ENCODE data around the gene ST3GAL5. TPM values are rescaled to one million over a fixed set of nuclear protein-coding genes. Genes with fewer than 3 reads are reported as not detected.

ST3GAL5 gene
- total RNA-seq, 1 donor from 2014 or later, result 20.0 TPM

DNA sequence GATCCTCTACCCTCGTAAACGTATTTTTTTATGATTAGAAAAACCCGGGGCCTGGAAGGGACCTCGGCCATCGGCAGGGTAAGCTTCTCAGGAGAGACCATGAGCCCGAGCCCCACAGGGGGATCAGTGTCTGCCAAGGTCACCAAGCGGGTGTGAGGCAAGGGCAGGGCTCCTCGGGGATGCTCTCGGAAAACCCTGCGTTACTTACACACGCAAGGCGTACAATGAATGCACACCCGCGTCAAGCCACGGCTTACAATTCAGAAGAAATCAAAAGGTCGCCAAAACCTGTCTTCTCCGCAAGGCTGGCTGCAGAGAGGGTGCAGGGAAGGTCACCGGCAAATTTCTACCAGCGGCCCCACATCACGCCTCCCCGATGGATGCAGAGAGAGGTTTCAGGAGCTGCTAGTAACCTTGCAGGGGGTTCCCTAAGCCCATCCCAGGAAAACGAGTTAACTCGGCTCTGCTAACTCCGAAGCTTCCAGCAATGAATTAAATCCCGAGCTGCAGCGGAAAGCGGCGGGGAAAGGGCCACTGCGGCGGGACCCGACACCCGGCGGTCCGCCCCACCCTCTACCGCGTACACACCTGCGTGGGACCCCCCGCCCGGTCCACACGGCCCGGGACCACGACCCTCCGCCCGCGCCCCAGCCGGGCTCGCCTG is 638 bp downstream of the ST3GAL5 start:
- peaks cover 19% of the 10 kb centered on the region for H4K20me1 ChIP-seq (ENCODE audit: insufficient read depth, low read length)
- no peaks in the 10 kb centered on the region for H3K27me3 ChIP-seq (ENCODE audit: insufficient read depth, low read length)
- H3K79me2 ChIP-seq (ENCODE audit: insufficient read depth, low read length), result peaks cover 32% of the 10 kb centered on the region
- H3K4me3 ChIP-seq (ENCODE audit: insufficient read depth, low read depth, low read length), result peak overlapping the region; percentile 76
- H3K27ac Mint-ChIP-seq (ENCODE audit: unreplicated experiment), result peak overlapping the region; percentile 71
- no peaks in the 10 kb centered on the region for H3K27me3 Mint-ChIP-seq (ENCODE audit: low read depth, unreplicated experiment)
- FAIRE-seq (no peak), DNase-seq (ENCODE audit: low read depth) (no peak)
- peaks cover 56% of the 10 kb centered on the region for H3K4me1 Mint-ChIP-seq (ENCODE audit: low read depth, unreplicated experiment)
- H3K9me3 ChIP-seq (ENCODE audit: insufficient read depth, low read depth, low read length), result no peaks in the 10 kb centered on the region
- TF ChIP-seq EZH2 (IDR thresholded peaks at IDR 0.05; ENCODE audit: insufficient read depth, low read length), result no peak
- TF ChIP-seq, protein P1, sequence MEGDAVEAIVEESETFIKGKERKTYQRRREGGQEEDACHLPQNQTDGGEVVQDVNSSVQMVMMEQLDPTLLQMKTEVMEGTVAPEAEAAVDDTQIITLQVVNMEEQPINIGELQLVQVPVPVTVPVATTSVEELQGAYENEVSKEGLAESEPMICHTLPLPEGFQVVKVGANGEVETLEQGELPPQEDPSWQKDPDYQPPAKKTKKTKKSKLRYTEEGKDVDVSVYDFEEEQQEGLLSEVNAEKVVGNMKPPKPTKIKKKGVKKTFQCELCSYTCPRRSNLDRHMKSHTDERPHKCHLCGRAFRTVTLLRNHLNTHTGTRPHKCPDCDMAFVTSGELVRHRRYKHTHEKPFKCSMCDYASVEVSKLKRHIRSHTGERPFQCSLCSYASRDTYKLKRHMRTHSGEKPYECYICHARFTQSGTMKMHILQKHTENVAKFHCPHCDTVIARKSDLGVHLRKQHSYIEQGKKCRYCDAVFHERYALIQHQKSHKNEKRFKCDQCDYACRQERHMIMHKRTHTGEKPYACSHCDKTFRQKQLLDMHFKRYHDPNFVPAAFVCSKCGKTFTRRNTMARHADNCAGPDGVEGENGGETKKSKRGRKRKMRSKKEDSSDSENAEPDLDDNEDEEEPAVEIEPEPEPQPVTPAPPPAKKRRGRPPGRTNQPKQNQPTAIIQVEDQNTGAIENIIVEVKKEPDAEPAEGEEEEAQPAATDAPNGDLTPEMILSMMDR (IDR thresholded peaks at IDR 0.05; ENCODE audit: insufficient read depth, low read depth, low read length), result no peak
- H3K36me3 ChIP-seq (ENCODE audit: insufficient read depth, low read length), result no peaks in the 10 kb centered on the region
- peak overlapping the region; percentile 91 for H3K4me3 Mint-ChIP-seq (ENCODE audit: unreplicated experiment)
- no peak overlapping the region for H3K27ac ChIP-seq (ENCODE audit: low read depth, low read length)
- H3K36me3 Mint-ChIP-seq (ENCODE audit: low read depth, unreplicated experiment), result no peaks in the 10 kb centered on the region
- peaks cover 1% of the 10 kb centered on the region for H3K9me3 Mint-ChIP-seq (ENCODE audit: unreplicated experiment)
- H3K4me1 ChIP-seq (ENCODE audit: insufficient read depth, low read length), result peaks cover 45% of the 10 kb centered on the region
- peak overlapping the region; percentile 76 for H3K9ac ChIP-seq (ENCODE audit: low read length)
- peak overlapping the region; percentile 67 for H2AFZ ChIP-seq (ENCODE audit: low read depth, low read length)
- peak overlapping the region; percentile 96 for H3K4me2 ChIP-seq (ENCODE audit: low read length)

DNA sequence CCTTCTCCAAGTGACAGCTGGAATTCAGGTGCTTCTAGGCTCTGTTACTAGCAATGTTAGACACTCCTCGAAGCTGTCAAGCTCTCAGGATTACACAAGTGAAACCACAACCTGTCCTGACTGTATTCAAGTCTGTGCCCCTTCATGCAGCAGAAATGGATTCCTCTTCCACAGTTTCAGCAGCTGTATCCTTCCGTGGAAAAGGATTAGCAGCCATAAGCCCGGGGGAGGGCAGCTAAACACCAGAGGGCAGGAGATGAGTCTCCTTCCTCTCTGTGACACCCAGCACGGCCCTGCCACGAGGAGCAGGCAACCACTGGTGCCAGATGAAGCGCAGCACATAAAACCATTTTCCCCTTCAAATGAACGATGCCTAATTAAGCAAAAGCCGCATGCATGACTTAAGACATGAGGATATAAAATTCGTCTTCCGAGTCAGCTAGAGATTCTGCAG is 1.2 kb downstream of the ST3GAL5 start:
- peaks cover 3% of the 10 kb centered on the region for H3K36me3 Mint-ChIP-seq (ENCODE audit: low read depth, unreplicated experiment)
- H3K27ac ChIP-seq (ENCODE audit: low read depth, low read length), result peak overlapping the region; percentile 43
- H3K9ac ChIP-seq (ENCODE audit: low read length), result peak overlapping the region; percentile 76
- no peaks in the 10 kb centered on the region for H3K36me3 ChIP-seq (ENCODE audit: insufficient read depth, low read length)
- H4K20me1 ChIP-seq (ENCODE audit: insufficient read depth, low read length), result peaks cover 19% of the 10 kb centered on the region
- peaks cover 44% of the 10 kb centered on the region for H3K4me1 ChIP-seq (ENCODE audit: insufficient read depth, low read length)
- no peak for FAIRE-seq
- peak overlapping the region; percentile 67 for H2AFZ ChIP-seq (ENCODE audit: low read depth, low read length)
- H3K4me3 Mint-ChIP-seq (ENCODE audit: unreplicated experiment), result peak overlapping the region; percentile 91
- H3K27me3 ChIP-seq (ENCODE audit: insufficient read depth, low read length), result no peaks in the 10 kb centered on the region
- H3K27me3 Mint-ChIP-seq (ENCODE audit: low read depth, unreplicated experiment), result no peaks in the 10 kb centered on the region
- TF ChIP-seq, protein P1 (IDR thresholded peaks at IDR 0.05; ENCODE audit: insufficient read depth, low read depth, low read length), result peak; percentile 19
- no peak for TF ChIP-seq EZH2 (IDR thresholded peaks at IDR 0.05; ENCODE audit: insufficient read depth, low read length)
- H3K9me3 ChIP-seq (ENCODE audit: insufficient read depth, low read depth, low read length), result no peaks in the 10 kb centered on the region
- DNase-seq (ENCODE audit: low read depth), result no peak
- peaks cover 50% of the 10 kb centered on the region for H3K4me1 Mint-ChIP-seq (ENCODE audit: low read depth, unreplicated experiment)
- H3K4me2 ChIP-seq (ENCODE audit: low read length), result peak overlapping the region; percentile 96
- H3K4me3 ChIP-seq (ENCODE audit: insufficient read depth, low read depth, low read length), result peak overlapping the region; percentile 76
- peaks cover 2% of the 10 kb centered on the region for H3K9me3 Mint-ChIP-seq (ENCODE audit: unreplicated experiment)
- H3K27ac Mint-ChIP-seq (ENCODE audit: unreplicated experiment), result peak overlapping the region; percentile 71
- H3K79me2 ChIP-seq (ENCODE audit: insufficient read depth, low read length), result peaks cover 32% of the 10 kb centered on the region

DNA sequence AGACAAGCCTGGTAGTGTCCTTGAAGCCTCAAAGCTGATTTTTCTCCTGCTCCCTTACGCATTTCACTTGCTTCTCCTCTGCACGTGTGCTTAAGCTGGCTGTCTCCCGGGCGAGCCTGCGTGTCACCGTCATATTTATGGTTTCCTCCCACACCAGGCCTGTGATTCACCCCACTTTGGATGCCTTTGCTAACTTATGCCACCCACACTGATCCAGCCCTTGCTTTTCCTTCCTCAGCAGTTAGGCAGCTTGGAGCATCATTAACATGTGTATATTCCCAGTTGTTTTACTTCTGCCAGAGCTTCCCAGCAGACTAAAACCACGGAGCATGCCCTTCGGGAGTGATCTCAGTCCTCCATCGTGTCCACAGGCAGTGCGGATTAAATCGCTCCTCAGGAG is 2.2 kb downstream of the ST3GAL5 start:
- H3K79me2 ChIP-seq (ENCODE audit: insufficient read depth, low read length), result peaks cover 32% of the 10 kb centered on the region
- H3K9me3 ChIP-seq (ENCODE audit: insufficient read depth, low read depth, low read length), result no peaks in the 10 kb centered on the region
- peaks cover 19% of the 10 kb centered on the region for H4K20me1 ChIP-seq (ENCODE audit: insufficient read depth, low read length)
- H2AFZ ChIP-seq (ENCODE audit: low read depth, low read length), result no peak overlapping the region
- peak overlapping the region; percentile 43 for H3K27ac ChIP-seq (ENCODE audit: low read depth, low read length)
- DNase-seq (ENCODE audit: low read depth), result peak; percentile 98
- peaks cover 44% of the 10 kb centered on the region for H3K4me1 ChIP-seq (ENCODE audit: insufficient read depth, low read length)
- Mint-ChIP-seq H3K9me3 (ENCODE audit: unreplicated experiment) (peaks cover 2% of the 10 kb centered on the region), H3K27me3 (ENCODE audit: low read depth, unreplicated experiment) (no peaks in the 10 kb centered on the region), H3K27ac (ENCODE audit: unreplicated experiment) (peak overlapping the region; percentile 77), H3K4me3 (ENCODE audit: unreplicated experiment) (peak overlapping the region; percentile 91), H3K4me1 (ENCODE audit: low read depth, unreplicated experiment) (peaks cover 45% of the 10 kb centered on the region), H3K36me3 (ENCODE audit: low read depth, unreplicated experiment) (peaks cover 10% of the 10 kb centered on the region)
- no peaks in the 10 kb centered on the region for H3K36me3 ChIP-seq (ENCODE audit: insufficient read depth, low read length)
- TF ChIP-seq, protein P1 (IDR thresholded peaks at IDR 0.05; ENCODE audit: insufficient read depth, low read depth, low read length), result no peak
- TF ChIP-seq EZH2 (IDR thresholded peaks at IDR 0.05; ENCODE audit: insufficient read depth, low read length), result no peak
- peak overlapping the region; percentile 96 for H3K4me2 ChIP-seq (ENCODE audit: low read length)
- H3K27me3 ChIP-seq (ENCODE audit: insufficient read depth, low read length), result no peaks in the 10 kb centered on the region
- H3K4me3 ChIP-seq (ENCODE audit: insufficient read depth, low read depth, low read length), result peak overlapping the region; percentile 76
- peak; percentile 17 for FAIRE-seq
- H3K9ac ChIP-seq (ENCODE audit: low read length), result peak overlapping the region; percentile 76

All from astrocyte (in vitro differentiated cells and primary cell).